ENCODE measurements around the gene GUCA2B. TPM values are rescaled to one million over a fixed set of nuclear protein-coding genes. Genes with fewer than 3 reads are reported as not detected.
A peak's percentile ranks its signal among the peaks of the same experiment; 100 is the strongest.

The GUCA2B gene
- polyA plus RNA-seq, 2 donors, result not detected

GRCh38 chr1:42172381-42173133 lies 19.3 kb downstream of the GUCA2B start:
- Histone ChIP-seq H3K27me3 (ENCODE audit: control insufficient read depth in 1 of 2, insufficient read depth in 2 of 2, low read length in 2 of 2) (no peaks in the 10 kb centered on the region), H3K4me3 (ENCODE audit: low read depth in 1 of 2, low read length in 2 of 2) (no peak overlapping the region), H3K27ac (ENCODE audit: low read depth in 2 of 2, low read length in 1 of 2) (peak overlapping the region; percentile 61 to 65), H3K9me3 (ENCODE audit: control insufficient read depth in 2 of 2, insufficient read depth in 1 of 2, low read depth in 1 of 2, low read length in 1 of 2) (no peaks in the 10 kb centered on the region), H3K36me3 (ENCODE audit: control insufficient read depth in 2 of 2, insufficient read depth in 2 of 2, low read length in 1 of 2) (no peaks in the 10 kb centered on the region), H3K4me1 (ENCODE audit: control insufficient read depth in 2 of 2, insufficient read depth in 2 of 2, low read length in 1 of 2) (peaks cover 9 to 21% of the 10 kb centered on the region in 2 donors)
- WGBS, 2 donors, result 41 to 48% methylated on average over 15 of the region's 15 CpGs

DNA sequence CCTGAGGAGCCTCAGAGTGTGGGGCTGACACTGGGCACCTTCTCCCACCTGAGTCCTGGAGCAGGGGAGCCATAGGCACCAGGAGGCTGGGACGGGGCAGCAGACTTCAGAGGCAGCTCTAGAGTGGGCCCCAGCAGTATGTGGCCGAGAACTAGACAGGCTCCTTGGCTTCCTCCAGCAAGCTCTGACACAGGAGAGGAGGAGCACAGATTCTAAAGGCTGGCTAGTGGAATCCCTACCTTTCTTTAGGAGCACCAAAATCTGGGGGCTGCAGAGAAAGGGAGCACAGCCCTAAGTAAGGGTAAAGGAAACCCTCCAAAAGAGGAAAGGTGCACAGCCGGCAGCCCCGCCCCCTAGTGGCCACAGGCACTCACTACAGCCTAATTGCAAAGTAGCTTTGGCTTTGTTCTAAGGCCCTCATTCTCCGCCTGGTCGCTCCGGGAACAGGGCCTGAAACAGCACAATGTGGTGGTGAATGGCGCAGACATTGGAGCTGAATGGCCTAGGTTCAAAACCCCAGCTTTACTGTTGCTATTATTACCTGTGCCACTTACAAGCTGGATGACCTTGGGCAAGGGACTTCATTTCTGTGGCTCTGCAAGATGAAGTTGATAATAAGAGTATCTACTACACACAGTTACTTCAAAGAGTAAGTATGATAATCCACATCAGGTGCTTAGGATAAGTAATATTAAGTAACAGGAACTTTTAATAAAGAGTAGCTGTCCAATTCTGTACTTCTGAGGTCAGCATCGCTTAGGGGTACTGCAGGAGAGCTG lies 20.1 kb downstream of the GUCA2B start:
- H3K27me3 ChIP-seq (ENCODE audit: control insufficient read depth in 1 of 2, insufficient read depth in 2 of 2, low read length in 2 of 2), result no peaks in the 10 kb centered on the region
- peaks cover 9 to 21% of the 10 kb centered on the region in 2 donors for H3K4me1 ChIP-seq (ENCODE audit: control insufficient read depth in 2 of 2, insufficient read depth in 2 of 2, low read length in 1 of 2)
- H3K27ac ChIP-seq (ENCODE audit: low read depth in 2 of 2, low read length in 1 of 2), result peak overlapping the region; percentile 65 to 88
- 25 to 28% methylated on average over 9 of the region's 9 CpGs for WGBS, 2 donors
- H3K9me3 ChIP-seq (ENCODE audit: control insufficient read depth in 2 of 2, insufficient read depth in 1 of 2, low read depth in 1 of 2, low read length in 1 of 2), result no peaks in the 10 kb centered on the region
- H3K4me3 ChIP-seq (ENCODE audit: low read depth in 1 of 2, low read length in 2 of 2), result no peak overlapping the region
- no peaks in the 10 kb centered on the region for H3K36me3 ChIP-seq (ENCODE audit: control insufficient read depth in 2 of 2, insufficient read depth in 2 of 2, low read length in 1 of 2)

DNA sequence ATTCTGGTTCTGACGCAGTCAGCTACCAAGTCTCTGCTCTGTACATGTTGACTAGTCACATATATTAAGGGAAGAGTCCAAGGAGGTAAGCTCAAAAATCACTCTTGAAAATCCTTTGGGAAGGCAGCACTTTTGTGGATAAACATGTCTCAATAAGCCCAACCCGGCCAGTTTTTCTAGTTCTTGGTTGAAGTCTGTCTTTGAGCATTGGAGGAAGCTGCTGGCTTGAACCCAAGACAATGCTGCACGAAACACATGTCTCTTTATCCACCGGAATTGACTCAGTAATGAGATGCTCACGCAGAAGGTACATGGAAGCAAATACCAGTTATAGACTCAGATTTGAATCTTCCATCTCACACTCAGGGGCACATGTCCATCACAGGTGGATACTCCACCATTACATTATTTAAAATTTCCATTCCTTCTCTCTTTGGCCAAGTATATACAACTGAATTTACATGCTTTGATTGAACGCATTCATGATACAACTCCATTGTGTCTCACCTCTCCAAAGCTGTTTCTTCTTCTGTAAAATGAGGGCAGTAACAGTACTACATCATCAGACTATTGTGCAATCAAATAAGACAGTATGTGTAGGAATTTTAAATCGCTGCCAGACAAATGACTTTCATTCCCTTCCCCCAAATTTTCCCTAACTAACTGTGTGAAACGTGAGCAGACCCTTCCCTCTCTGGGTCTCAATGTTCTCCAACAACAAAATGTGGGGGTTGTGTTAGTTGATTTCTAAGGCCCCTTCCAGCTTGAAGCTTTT lies 20.9 kb downstream of the GUCA2B start:
- Histone ChIP-seq H3K4me1 (ENCODE audit: control insufficient read depth in 2 of 2, insufficient read depth in 2 of 2, low read length in 1 of 2) (peaks cover 9 to 21% of the 10 kb centered on the region in 2 donors), H3K4me3 (ENCODE audit: low read depth in 1 of 2, low read length in 2 of 2) (no peak overlapping the region), H3K27ac (ENCODE audit: low read depth in 2 of 2, low read length in 1 of 2) (peak overlapping the region; percentile 58 to 65), H3K36me3 (ENCODE audit: control insufficient read depth in 2 of 2, insufficient read depth in 2 of 2, low read length in 1 of 2) (no peaks in the 10 kb centered on the region), H3K9me3 (ENCODE audit: control insufficient read depth in 2 of 2, insufficient read depth in 1 of 2, low read depth in 1 of 2, low read length in 1 of 2) (no peaks in the 10 kb centered on the region), H3K27me3 (ENCODE audit: control insufficient read depth in 1 of 2, insufficient read depth in 2 of 2, low read length in 2 of 2) (no peaks in the 10 kb centered on the region)
- 44 to 58% methylated on average over 8 of the region's 8 CpGs for WGBS, 2 donors

- Histone ChIP-seq H3K27ac (ENCODE audit: low read depth in 2 of 2, low read length in 1 of 2) (no peak overlapping the region), H3K9me3 (ENCODE audit: control insufficient read depth in 2 of 2, insufficient read depth in 1 of 2, low read depth in 1 of 2, low read length in 1 of 2) (no peaks in the 10 kb centered on the region), H3K36me3 (ENCODE audit: control insufficient read depth in 2 of 2, insufficient read depth in 2 of 2, low read length in 1 of 2) (peaks cover 2 to 4% of the 10 kb centered on the region in 2 donors), H3K4me1 (ENCODE audit: control insufficient read depth in 2 of 2, insufficient read depth in 2 of 2, low read length in 1 of 2) (peaks cover 9 to 21% of the 10 kb centered on the region in 2 donors), H3K4me3 (ENCODE audit: low read depth in 1 of 2, low read length in 2 of 2) (no peak overlapping the region), H3K27me3 (ENCODE audit: control insufficient read depth in 1 of 2, insufficient read depth in 2 of 2, low read length in 2 of 2) (no peaks in the 10 kb centered on the region)
- WGBS, 2 donors, result 73 to 86% methylated on average over 7 of the region's 7 CpGs
Observed at GRCh38 chr1:42175314-42176054, 22.3 kb downstream of the GUCA2B start.

DNA sequence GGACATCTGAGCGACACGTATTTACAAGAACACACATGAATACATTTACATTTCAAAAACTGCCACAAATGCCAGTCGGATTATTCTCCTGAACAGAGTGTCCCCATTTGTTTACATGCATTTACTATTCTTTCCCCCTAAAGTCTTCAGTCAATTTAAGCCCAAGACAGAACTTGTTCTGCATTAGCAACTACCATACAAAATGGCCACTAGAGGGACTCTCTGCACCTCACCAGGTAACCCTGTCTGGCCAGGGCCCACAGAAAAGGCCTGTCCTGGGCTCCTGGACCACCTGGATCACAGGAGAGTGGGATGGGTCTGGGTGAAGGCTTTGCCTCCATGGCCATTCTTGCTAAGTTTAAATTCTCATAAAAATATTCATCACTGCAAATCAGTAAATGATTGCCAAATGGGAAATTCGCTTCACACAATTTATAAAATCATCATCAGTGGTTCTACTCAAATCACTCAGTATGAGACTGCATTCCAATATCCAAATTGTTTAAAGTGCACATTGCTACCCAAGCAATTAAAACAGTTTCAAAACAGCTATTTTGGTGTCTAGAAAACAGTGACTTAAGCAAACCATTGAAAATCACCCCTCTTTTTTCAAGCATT lies 23.8 kb downstream of the GUCA2B start:
- Histone ChIP-seq H3K4me3 (ENCODE audit: low read depth in 1 of 2, low read length in 2 of 2) (no peak overlapping the region), H3K36me3 (ENCODE audit: control insufficient read depth in 2 of 2, insufficient read depth in 2 of 2, low read length in 1 of 2) (peaks cover 6% of the 10 kb centered on the region in 2 donors), H3K27ac (ENCODE audit: low read depth in 2 of 2, low read length in 1 of 2) (no peak overlapping the region), H3K4me1 (ENCODE audit: control insufficient read depth in 2 of 2, insufficient read depth in 2 of 2, low read length in 1 of 2) (peaks cover 9 to 12% of the 10 kb centered on the region in 2 donors), H3K27me3 (ENCODE audit: control insufficient read depth in 1 of 2, insufficient read depth in 2 of 2, low read length in 2 of 2) (no peaks in the 10 kb centered on the region), H3K9me3 (ENCODE audit: control insufficient read depth in 2 of 2, insufficient read depth in 1 of 2, low read depth in 1 of 2, low read length in 1 of 2) (no peaks in the 10 kb centered on the region)
- 58 to 67% methylated on average over 4 of the region's 4 CpGs for WGBS, 2 donors

GRCh38 chr1:42177541-42177981 lies 24.4 kb downstream of the GUCA2B start:
- Histone ChIP-seq H3K9me3 (ENCODE audit: control insufficient read depth in 2 of 2, insufficient read depth in 1 of 2, low read depth in 1 of 2, low read length in 1 of 2) (no peaks in the 10 kb centered on the region), H3K27ac (ENCODE audit: low read depth in 2 of 2, low read length in 1 of 2) (no peak overlapping the region), H3K27me3 (ENCODE audit: control insufficient read depth in 1 of 2, insufficient read depth in 2 of 2, low read length in 2 of 2) (no peaks in the 10 kb centered on the region), H3K4me3 (ENCODE audit: low read depth in 1 of 2, low read length in 2 of 2) (no peak overlapping the region), H3K4me1 (ENCODE audit: control insufficient read depth in 2 of 2, insufficient read depth in 2 of 2, low read length in 1 of 2) (peaks cover 7% of the 10 kb centered on the region in 2 donors), H3K36me3 (ENCODE audit: control insufficient read depth in 2 of 2, insufficient read depth in 2 of 2, low read length in 1 of 2) (peaks cover 6% of the 10 kb centered on the region in 2 donors)
- WGBS, 2 donors, result 25 to 49% methylated on average over 6 of the region's 6 CpGs

- H3K4me3 ChIP-seq (ENCODE audit: low read depth in 1 of 2, low read length in 2 of 2), result no peak overlapping the region
- WGBS, 2 donors, result 76 to 78% methylated on average over 3 of the region's 3 CpGs
Observed at GRCh38 chr1:42178249-42178648, 25.0 kb downstream of the GUCA2B start.

DNA sequence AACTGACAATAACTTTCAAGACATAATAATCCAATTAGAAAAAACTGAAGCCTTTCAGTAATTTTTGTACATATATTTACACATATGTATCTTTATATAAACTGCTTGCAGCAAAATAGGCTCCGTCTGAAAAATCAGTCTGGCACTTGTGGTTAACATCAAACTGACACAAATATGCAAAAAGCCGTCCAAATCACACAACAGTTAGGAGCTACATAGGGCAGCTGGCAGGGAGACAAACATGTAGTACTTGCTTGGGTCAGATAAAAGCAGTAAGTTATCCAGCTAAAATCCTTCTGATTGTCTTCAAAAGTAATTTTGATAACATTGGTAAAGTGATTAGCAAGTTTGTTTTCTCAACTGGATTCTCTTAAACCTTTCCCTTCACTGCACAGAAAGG lies 26.1 kb downstream of the GUCA2B start:
- no peak overlapping the region for H3K27ac ChIP-seq (ENCODE audit: low read depth in 2 of 2, low read length in 1 of 2)
- H3K4me3 ChIP-seq (ENCODE audit: low read depth in 1 of 2, low read length in 2 of 2), result no peak overlapping the region
- H3K9me3 ChIP-seq (ENCODE audit: control insufficient read depth in 2 of 2, insufficient read depth in 1 of 2, low read depth in 1 of 2, low read length in 1 of 2), result no peaks in the 10 kb centered on the region
- no peaks in the 10 kb centered on the region for H3K27me3 ChIP-seq (ENCODE audit: control insufficient read depth in 1 of 2, insufficient read depth in 2 of 2, low read length in 2 of 2)
- no peaks in the 10 kb centered on the region for H3K4me1 ChIP-seq (ENCODE audit: control insufficient read depth in 2 of 2, insufficient read depth in 2 of 2, low read length in 1 of 2)
- peaks cover 6 to 8% of the 10 kb centered on the region in 2 donors for H3K36me3 ChIP-seq (ENCODE audit: control insufficient read depth in 2 of 2, insufficient read depth in 2 of 2, low read length in 1 of 2)
- 17 to 31% methylated on average over 2 of the region's 2 CpGs for WGBS, 2 donors

More at GRCh38 chr1:42178249-42178648, 25.0 kb downstream of the GUCA2B start:
- Histone ChIP-seq H3K27me3 (ENCODE audit: control insufficient read depth in 1 of 2, insufficient read depth in 2 of 2, low read length in 2 of 2) (no peaks in the 10 kb centered on the region), H3K9me3 (ENCODE audit: control insufficient read depth in 2 of 2, insufficient read depth in 1 of 2, low read depth in 1 of 2, low read length in 1 of 2) (no peaks in the 10 kb centered on the region), H3K4me1 (ENCODE audit: control insufficient read depth in 2 of 2, insufficient read depth in 2 of 2, low read length in 1 of 2) (peaks cover 0 to under 1% of the 10 kb centered on the region in 2 donors), H3K27ac (ENCODE audit: low read depth in 2 of 2, low read length in 1 of 2) (no peak overlapping the region), H3K36me3 (ENCODE audit: control insufficient read depth in 2 of 2, insufficient read depth in 2 of 2, low read length in 1 of 2) (peaks cover 6% of the 10 kb centered on the region in 2 donors)

All from esophagus (tissue), 2 donors.